Middle frontal gyrus (tissue), 1 donor: ENCODE results near the gene TMEM200A.

ENCODE experiments used
- DNase-seq: peaks from one replicate; pipeline ENCODE4 v3.0.0-alpha.2; 2015; ENCODE audit warnings: low spot score; ENCODE audit errors: extremely low spot score

TMEM200A gene

DNA sequence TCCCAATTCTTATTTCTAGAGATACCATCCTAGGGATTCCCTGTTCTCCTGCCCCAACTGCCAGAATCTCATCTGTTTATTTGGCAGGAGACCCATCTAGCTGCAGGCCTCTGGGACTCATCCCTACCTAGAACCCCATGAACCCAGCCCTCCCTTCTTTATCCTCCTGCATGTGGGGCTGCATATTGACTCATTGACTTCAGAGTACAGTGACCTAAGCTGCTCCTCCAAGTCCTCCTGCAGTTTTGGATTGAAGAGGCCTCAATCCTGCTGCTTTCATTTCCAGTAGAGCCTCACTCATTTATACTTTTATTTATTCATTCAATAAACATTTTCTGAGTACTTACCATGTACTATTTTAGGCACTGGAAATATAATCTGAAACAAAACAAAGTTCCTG lies 11.6 kb downstream of the TMEM200A start:
- DNase-seq, result no peak

DNA sequence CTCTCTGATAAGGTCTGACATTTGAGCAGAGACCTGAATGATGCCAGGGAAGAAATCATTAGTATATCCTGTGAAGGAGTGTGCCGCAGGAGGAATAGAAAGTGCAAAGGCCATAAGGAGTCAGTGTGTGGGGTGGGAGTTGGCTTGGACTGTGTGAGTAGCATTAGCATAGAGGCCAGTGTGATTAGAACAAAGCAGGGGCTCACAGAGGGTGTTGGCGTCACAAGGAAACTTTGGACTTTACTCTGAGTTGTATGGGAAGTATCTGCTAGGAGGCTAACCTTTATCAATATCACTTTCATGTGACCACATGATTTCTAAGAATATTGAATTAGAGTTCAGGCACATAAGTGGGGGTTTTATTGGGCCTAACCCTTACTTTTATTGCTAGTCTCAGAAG lies 12.1 kb downstream of the TMEM200A start:
- no peak for DNase-seq

DNA sequence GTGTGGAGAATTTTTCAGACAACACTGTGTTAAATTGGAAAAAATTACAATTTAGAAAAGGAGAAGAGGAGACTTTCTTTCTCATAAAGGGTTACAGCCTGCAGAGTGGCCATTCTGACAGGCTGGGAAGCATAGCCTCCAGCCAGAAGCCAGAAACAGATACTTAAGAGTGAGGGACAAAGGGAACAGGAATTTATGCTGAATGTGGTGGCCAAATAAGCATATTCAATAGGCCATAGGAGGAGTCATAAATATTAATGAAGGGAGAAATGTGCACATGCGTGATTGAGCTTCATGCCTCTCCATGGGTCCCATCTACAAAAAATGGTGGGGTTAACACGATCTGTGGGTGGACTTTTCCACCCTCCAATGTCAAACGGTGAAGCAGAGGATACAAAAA lies 13.4 kb downstream of the TMEM200A start:
- no peak for DNase-seq

GRCh38 chr6:130381012-130381411 lies 15.2 kb downstream of the TMEM200A start:
- DNase-seq, result no peak

GRCh38 chr6:130381459-130382380 lies 15.9 kb downstream of the TMEM200A start:
- DNase-seq, result no peak

- DNase-seq, result no peak
Observed at GRCh38 chr6:130382872-130383490, 17.2 kb downstream of the TMEM200A start.

DNA sequence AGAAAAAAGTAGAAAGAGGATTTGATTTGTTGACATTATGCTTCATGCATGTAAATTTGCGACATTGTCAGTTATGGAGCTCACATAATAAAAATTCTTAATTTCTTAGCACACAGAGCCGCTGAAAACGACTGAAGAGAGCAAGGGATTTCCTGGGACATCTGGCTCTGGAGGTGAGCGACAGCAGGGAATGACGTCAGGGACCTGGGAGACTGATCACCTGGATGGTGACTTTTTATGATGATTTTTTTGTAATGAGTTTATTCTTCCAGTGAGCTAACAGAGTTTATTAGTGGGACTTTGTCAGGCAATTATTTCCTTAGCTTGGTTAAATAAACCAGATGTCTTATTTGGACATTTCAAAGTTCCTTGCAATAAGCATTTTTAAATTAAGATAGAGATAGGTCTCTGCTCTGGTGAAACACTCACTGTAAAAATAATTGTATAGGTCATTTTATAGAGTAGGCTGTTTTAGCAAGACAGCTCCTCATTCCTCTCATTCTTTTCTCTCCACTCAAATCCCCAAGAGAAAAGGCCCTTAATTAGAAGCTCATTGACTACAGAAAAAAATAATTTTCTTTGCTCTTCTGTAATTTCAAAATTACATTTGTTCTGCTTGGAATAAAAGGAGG lies 19.4 kb downstream of the TMEM200A start:
- no peak for DNase-seq

DNA sequence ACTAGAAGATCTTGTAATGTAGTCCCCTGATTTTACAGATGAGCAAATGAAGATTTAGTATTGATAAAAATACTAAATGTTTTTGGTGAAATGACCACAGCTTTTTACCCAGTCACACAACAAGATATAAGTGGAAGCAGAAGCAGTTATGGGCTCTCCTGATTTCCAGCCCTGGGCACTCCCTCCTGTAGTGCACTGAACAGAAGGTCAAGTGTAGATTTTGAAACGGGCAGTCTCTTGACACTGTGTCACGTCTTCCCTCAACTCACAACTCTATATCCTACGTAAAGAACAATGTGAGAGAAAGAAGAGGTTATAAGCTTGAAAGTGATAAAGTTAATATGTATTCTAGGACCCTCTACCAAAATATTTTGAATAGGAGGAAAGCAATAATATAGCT lies 23.3 kb downstream of the TMEM200A start:
- DNase-seq, result no peak

DNA sequence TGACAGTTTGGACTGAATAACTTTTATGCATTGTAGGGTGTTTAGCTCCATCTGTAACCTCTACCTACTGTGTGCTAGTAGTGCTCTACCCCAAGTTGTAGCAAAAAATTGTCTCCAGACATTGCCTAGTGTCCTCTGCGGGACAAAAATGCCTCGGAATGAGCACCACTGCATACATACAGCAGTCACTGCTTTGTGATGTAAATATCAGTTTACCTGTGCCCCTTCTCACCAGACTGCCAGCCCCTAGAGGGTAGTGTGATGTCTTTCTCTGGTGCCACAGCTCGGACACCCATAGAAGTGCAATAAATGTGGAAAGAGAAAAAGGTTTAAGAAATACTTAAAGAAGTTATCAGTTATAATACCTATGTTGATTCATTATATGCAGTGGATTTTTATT lies 25.1 kb downstream of the TMEM200A start:
- DNase-seq, result no peak

DNA sequence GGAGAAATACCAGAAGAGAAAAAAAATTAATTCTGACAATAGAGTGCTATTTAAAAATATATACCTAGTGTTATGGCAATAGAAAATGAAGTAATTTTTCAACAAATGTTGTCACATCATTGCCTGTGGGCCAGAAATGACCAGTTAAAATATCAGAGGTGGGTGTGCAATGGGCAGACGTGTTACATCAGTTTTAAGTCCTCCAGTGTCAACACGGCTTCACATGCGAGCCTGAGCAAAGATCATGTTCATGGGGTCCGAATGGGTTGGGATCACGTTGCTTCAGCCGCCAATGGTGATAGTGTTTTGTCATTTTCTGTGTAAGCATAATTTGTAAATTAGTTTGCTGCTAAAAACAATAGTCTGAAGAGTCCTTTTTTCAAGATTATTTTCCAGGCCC lies 27.5 kb downstream of the TMEM200A start:
- no peak for DNase-seq

- DNase-seq, result peak; percentile 36
Observed at GRCh38 chr6:130394246-130394645, 28.4 kb downstream of the TMEM200A start.

DNA sequence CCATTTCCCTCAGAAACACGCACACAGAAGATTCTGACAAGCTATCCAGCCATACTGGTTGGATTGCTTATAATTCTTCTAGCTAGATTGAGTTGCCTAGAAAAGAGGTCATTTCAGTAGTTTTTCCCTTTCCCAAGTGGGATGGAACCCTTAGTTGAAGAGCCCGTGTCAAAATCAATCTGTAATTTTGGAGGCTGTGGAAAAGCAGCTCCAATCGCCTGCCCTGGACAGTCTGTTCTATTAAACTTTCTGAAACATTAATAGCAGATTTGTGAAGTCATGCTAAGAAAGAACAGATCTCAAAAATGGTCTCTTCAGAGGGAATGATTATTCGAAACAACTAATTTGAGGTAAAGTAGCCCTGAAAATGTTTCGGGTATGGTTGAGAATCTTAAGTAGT lies 29.3 kb downstream of the TMEM200A start:
- DNase-seq, result no peak

DNA sequence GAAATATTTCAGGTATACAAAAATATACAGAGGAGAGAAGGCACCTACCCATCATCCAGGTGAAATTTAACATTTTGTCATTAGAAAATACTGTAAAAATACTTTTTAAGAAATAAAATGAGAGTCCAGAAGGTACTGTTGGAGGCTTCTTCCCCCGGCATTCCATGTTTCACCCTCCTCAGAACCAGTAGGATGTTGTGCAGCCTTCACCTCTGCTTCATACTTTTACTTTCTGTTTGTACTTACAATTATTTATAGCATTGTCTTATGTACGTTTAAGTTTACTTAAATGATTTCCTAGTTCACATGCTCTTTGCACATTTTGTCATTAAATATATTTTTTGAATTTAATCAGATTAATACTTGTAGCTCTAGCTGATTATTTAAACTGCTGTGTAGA lies 30.9 kb downstream of the TMEM200A start:
- no peak for DNase-seq

DNA sequence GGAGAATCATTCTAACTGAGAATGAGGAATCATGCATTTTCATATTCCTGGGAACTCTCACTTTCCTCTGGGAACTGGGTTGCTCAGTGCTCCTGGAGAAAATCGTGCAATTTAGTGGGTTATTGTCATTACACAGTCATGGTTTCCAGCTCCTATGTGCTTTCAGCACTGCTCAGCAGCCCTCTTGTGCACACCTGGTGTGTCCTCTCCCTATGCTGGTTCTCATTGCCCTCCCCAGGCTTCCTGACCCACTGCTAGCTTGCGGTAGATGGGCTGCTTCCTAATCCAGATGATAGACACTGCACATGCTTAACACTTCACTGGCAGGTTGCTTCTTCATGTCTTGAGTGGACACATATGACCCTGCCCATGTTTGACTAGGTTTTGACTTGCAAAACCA lies 39.7 kb downstream of the TMEM200A start:
- no peak for DNase-seq

- no peak for DNase-seq
Observed at GRCh38 chr6:130407032-130407431, 41.2 kb downstream of the TMEM200A start.

GRCh38 chr6:130409418-130410100 lies 43.7 kb downstream of the TMEM200A start:
- no peak for DNase-seq

- no peak for DNase-seq
Observed at GRCh38 chr6:130411481-130411880, 45.7 kb downstream of the TMEM200A start.

DNA sequence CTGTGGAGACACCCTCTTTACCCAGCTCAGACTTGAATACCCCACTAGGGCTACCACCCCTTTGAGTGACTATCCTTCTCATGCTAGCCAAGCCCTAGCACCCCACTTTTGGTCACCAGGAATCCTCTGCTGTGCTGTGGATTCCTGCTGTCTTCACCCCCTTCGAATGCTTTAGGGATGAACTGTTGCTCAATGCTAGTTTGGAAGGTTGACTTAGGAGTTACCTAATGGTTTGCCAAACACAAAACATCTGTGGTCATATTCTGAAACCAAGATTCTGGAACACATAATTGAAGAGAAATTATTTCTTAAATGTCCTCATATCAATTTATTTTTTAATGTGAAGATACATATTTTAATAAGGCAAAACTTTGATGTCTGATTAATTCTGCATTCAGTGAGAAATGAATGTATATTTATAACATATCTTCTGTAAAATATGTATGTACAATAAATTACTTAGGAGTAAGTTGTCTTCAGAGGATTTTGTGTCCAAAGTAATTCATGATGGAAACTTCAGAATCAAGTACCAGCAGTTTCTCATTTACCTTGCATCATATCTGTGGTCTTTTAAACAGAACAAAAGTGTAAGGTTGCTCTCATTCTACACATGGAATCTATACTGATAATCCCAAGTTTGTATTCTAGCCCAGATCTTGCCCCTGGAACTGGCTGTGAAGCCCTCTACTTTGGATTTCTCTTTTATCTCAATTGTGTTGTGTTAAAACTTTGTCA lies 46.9 kb downstream of the TMEM200A start:
- no peak for DNase-seq

GRCh38 chr6:130417951-130418350 lies 52.1 kb downstream of the TMEM200A start:
- DNase-seq, result no peak

- DNase-seq, result no peak
Observed at GRCh38 chr6:130420911-130421310, 55.1 kb downstream of the TMEM200A start.

DNA sequence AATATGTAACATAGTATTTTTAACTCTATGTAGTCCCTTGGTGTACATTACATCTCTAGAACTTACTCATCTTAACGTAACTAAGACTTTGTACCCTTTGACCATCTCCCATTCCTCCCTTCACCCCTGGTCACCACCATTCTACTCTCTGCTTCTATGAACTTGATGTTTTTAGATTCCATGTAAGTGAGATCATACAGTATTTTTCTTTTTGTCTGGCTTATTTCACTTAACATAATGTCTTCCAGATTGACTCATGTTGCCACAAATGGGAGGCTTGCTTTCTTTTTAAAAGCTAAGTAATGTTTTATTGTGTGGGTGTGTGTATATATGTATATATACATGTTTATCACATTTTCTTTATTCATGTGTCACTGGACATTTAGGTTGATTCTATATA lies 55.8 kb downstream of the TMEM200A start:
- DNase-seq, result no peak
